Measurements from ENCODE around the gene PCYOX1L.

Gene PCYOX1L

GRCh38 chr5:149371296-149371962 lies 13.6 kb downstream of the PCYOX1L start:
- no peak for DNase-seq

DNA sequence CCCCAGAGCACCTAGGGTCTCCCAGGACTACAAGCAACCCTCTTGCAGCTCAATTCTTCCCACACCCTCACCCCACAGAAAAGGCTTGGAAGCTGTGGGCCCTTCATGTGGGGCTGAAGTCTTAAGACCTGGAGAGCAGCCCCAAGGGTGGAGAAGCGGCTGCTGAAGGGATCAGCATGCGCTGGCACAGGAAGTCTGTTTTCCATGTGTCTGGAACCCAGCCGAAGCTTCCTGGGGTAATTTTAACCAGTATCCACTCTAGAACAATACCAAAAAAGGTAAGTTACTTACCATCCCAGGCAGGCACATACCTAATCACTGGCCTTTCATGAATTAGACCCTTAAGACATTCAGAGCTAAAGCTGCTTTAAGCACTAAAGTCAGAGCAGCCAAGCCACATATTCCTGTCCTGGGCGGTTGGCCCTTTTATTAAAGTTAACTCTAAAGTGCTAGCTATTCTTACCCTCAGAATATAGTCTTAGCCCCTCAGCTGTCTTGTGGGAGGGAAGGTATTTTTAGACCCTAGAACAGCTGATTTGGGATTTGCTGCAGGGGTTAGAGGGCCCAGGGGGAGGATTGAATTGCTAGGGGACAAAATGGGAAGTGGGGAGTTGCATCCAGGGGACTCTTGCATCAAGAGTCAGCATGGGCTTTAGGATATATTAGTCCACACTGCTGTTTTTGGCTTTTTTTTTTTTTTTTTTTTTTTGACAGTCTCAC lies 14.4 kb downstream of the PCYOX1L start:
- no peak for DNase-seq

- DNase-seq = no peak
Observed at GRCh38 chr5:149372932-149373331, 15.1 kb downstream of the PCYOX1L start.

GRCh38 chr5:149374303-149374702 lies 16.5 kb downstream of the PCYOX1L start:
- DNase-seq = no peak

DNA sequence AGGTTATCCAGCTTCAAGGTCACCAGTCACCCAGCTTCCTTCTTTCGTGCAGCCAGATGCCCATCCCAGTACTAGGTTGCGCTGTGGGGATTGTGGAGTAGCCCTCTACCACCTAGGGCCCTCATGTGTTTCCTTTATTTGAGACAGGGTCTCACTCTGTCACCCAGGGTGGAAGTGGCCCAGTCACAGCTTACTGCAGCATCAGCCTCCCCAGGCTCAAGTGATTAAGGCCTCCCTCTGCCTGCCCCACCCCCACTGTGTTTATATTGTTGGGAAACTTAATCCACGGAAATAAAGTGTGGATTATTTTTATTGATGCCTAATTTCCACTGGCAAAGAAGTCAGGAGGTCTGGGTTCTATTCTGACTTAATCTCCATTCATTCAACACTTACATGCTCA lies 17.0 kb downstream of the PCYOX1L start:
- DNase-seq = no peak

- DNase-seq = no peak
Observed at GRCh38 chr5:149375434-149375833, 17.6 kb downstream of the PCYOX1L start.

DNA sequence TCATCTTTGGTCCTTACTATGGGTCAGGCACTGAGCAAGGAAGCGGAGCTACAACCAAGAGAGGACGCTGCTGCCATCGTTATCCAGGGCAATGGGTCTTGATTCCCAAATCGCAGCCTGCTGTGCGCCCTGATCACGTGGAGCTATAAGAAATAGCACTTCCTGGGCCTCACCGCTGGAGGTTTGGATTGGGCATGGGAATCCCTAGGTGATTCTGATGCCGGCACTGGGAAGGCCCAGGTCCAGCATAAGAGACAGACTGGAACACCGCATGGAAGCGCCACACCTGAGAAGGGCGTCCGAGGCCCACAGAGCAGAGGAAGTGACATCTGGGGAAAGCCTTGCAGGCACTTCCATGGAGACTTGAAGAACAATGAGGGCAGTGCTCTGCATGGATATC lies 18.3 kb downstream of the PCYOX1L start:
- DNase-seq = no peak

- no peak for DNase-seq
Observed at GRCh38 chr5:149376711-149377447, 19.0 kb downstream of the PCYOX1L start.

- DNase-seq = no peak
Observed at GRCh38 chr5:149378241-149378820, 20.5 kb downstream of the PCYOX1L start.

DNA sequence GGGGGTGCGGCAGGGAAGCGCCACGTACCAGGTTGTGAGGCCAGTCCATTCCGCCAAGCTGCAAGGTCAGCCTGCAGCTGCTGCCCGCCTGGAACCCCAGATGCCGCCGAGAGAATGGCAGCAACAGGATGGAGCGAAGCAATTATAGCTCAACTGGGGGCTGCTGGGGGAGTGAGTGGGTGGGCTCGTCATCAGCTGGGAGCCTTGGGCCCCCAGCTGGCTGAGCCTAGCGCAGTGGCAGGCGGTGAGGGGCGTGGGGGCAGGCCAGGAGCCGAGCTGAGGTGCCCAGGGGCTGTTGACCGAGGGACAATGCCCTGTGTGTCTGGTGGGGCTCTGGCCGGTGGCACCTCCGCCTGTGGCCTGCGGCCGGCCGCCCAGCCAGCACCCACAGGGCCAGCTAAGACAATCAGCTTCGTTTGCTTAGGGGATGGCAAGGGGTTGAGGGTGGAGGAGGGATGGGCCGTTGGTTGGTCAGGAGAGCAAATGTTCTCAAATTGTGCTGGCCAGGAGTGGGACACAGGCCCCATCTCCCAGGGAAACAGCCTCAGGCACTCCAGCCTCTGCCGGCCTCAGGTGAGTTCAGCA lies 21.4 kb downstream of the PCYOX1L start, which contains the start of gene IL17B:
TSS of gene IL17B (minus strand) at position 116 of the 585 bp plus-strand sequence. CDS start at position 49, 67 bp downstream.
- DNase-seq = no peak

DNA sequence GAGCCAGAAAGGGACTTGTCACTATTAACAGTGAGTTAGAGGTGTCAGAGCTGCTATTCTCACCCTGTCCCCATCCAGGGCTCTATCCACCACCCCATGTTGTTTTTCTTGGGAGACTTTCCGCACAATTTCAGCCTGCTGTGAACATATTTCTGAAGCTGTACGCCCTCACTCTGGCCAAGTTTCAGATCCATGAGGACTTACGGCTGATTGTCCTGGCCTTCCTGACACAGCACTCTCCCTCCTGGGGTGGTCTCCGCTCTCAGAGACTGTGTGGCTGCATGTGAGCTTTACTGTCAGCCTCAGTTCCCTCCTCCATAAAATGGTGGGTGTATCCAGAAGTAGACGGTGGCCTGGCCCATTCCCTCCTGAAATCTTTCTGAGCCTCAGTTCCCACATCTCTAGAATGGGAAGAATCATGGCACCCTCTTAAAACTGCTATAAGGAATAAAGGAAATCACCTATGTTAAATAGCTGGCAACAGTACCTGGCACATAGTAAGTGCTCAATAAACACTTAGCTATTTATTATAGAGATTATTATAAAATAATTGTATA lies 22.1 kb downstream of the PCYOX1L start:
- no peak for DNase-seq

DNA sequence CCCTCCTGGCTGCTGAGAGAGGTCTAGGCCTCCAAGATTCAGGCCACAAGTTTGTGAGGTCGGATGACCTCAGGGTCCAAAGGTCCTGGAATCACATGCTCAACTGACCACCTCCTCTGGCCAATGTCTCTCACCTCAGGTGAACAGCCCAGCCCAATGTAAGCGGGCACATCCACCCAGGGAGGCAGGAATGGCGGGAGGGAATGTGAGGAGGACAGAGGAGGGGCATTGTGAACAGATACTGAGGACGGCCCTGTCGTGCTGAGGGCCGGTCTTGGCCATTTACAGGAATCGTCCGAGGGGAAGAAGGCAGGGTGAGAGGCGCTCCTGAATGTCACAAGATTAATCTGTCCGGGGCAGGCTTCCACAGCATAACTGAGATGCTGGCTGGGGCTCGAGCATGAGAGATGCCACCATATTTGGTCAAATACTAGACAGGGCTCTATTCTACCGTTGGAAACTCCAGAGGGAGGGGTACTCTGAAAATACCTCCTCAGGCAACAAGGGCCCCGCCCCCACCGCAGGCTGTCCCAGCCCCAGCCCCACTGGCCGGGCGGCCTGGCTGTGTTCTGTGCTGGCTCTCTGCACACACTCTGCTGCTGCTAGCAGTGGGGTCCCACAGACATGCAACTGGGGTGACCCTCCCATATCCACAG lies 22.7 kb downstream of the PCYOX1L start:
- DNase-seq = no peak

DNA sequence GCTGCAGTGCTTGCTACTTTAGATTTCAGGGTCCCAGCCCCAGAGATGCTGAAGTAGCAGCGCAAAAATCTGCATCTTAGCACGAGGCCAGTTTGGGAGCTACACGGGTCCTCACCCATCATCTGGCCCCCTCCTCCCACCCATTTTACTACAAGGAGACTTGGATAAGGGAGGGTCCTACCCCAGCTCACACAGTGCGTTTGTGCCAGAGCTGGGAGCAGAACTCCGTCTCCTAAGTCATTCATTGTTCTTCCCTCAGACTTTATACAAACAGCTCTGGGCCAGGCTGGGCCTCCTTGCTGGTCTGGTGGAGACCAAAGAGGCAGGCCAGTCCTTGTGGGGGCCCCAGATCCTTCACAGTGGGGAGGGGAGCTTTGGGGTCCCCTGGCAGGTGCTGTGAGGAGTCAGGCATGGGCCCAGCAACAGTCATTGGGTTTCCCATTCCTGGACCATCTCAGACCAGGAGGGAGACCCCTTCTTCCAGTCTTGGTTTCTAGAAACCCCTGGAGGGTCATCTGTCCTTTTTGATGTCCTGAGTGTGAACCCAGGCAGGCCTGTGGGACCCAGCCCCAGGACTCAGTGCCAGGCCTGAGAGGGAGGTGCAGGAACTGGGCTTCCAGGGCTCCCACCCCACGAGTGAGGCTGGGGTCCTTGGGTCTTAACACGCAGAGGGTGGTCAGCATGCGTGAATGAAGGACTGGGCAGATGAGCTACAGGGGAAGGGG lies 23.6 kb downstream of the PCYOX1L start:
- DNase-seq = no peak

- no peak for DNase-seq
Observed at GRCh38 chr5:149381986-149382338, 24.1 kb downstream of the PCYOX1L start.

DNA sequence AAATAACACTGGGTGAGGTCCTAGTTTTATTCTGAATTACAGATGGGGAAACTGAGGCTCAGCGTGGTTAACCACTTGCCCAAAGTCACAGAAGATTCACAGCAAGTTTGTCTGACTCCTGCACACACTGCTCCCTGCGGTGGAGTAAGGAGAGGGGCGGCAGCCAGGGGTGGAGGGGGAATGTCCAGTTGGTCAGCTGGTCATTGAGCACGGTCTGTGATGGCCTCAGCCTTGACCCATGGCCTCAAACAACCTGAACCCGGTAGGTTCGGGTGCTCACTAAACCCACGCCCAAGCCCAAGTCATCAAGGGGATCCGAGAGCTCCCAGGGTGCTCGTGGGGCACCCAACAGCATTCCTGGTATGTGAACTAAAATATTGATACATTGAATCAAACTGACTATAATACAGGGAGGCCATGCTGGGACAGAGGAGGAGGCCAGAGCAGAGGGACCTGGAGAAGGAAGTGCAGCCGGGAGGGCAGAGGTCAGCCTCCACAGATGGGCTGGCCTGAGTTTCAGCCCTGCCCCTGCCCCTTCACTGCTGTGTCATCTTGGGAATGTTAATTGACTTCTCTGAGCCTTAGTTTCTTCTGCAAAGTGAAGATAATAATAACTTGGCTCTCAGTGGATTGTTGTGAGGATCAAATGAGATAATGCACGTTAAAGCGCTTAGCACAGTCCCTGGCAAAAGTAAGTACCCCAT lies 24.8 kb downstream of the PCYOX1L start:
- no peak for DNase-seq

- no peak for DNase-seq
Observed at GRCh38 chr5:149383399-149383798, 25.6 kb downstream of the PCYOX1L start.

GRCh38 chr5:149386166-149386565 lies 28.3 kb downstream of the PCYOX1L start:
- DNase-seq = no peak

DNA sequence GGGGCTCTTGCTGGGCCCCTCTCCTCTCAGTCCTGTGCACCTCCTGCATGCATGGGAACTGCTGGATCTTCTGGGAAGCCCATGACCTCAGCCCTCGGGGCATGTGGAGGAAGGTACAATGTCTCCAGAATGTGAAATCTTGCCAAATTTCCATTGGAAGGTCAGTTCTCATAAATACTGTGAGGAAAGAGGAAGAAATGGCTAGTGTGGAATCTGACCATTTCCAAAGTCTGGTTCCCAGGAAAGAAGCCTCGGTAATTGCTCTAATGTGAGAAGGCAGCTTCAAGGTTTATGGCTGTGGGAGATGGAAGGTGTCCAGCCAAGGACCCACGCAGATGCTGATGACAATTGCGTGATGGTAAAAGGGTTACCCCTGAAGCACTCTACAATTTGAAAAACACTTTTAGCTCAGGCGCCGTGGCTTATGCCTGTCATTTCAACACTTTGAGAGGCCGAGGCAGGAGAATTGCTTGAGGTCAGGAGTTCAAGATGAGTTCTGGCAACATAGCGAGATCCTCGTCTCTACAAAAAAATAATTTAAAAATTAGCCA lies 29.3 kb downstream of the PCYOX1L start:
- no peak for DNase-seq

- no peak for DNase-seq
Observed at GRCh38 chr5:149387982-149388381, 30.1 kb downstream of the PCYOX1L start.

DNA sequence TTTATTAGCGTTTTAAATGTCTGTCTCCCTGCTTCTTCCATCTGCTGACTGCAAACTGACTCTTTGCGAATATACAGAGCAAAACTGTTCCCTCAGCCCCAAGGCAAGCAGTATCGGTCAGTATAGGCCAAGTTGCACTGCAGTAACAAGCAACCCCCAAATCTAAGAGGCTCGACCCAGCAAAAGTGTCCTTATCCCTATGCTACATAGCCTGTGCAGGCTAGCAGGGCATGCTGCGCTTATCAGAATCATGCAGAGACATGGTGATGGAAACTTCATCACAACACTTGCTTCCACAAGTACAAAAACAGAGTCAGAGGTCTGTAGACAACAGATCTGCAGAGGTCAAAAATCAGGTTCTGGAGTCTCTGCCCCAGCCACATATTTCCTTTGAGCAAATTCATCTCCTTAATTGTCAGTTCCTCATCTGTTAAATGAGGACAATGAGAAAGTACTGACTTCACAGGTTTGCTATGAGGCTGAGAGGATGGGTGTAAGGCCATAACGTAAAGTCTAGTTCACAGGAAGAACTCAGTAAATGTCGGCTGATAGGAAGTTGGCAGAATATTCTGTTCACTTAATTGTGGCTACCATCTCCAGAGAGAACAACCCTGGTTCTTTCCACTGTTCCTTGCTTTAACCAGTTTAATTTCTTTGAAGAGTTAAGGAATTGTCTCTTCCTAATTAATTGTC lies 30.8 kb downstream of the PCYOX1L start:
- no peak for DNase-seq

Measured in GF-D8 (cell line).